Heart left ventricle (tissue), 13 donors: Measurements from ENCODE around the gene UQCR11.

Source experiments
- POLR2A ChIP-seq, 2 donors: fragments of 450-650 bp; IDR thresholded peaks; one replicate each; pipeline ENCODE4 v1.6.1; 2017; ENCODE audit warnings: antibody characterized with exemption in 2 of 2, mild to moderate bottlenecking in 2 of 2, moderate library complexity in 2 of 2
- TF ChIP-seq, protein P1 (sequence below), 12 donors: fragments of 200-600 bp; sonication (generic) in 4 of 12; IDR thresholded peaks; one replicate each; pipeline versions ENCODE4 v1.5.0 to v1.8.0; 2018 to 2022; ENCODE audit warnings: antibody characterized with exemption in 12 of 12, mild to moderate bottlenecking in 5 of 12
- donor health status: ischemic (EF 13 %, LVEDD 7.1; RV severe dilation, severe dysfunction).
- donor health status: DM: no; HTN: yes; CAD: no.
- donor health status: DM: no; HTN: no; CAD: no.
- donor health status: ischemic (EF 25% LVEDD 6.9; RV normal size, moderate dysfunction).
- donor health status: ischemic (EF 25% LVEDD 5.7; RV mildly dilated, moderate dysfunction).
- donor health status: ischemic (EF 35%, LVEDD 5.7; RV mildly dilated, moderate dysfunction).
- donor health status: nonischemic (EF 11% LVEDD 7.7; RV severe dilation, severe dysfunction).
- donor health status: DM: yes; HTN: yes; CAD: no.
- donor health status: PGD.
- donor health status: ischemic (EF 29% LVEDD 5.4; RV normal size, mild dysfunction).
- donor health status: nonischemic (EF 23%, LVEDD 6.1; RV moderate dilation, normal function).

DNA sequence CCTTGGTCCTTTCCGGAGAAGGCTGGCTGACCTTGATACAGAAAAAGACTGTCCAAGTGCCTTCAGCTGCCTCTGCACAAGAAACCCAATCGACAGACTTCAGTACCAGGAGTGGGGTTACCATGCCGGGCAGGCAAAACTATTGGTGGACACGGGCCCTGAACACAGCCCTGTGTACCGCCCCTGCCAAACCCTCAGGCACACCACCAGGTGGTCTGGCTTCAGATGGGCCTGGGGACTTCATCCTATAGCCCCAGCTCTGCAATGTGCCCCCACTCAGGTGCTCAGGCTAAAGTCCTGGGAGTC lies 29.6 kb upstream of the UQCR11 start:
- TF ChIP-seq, protein P1, sequence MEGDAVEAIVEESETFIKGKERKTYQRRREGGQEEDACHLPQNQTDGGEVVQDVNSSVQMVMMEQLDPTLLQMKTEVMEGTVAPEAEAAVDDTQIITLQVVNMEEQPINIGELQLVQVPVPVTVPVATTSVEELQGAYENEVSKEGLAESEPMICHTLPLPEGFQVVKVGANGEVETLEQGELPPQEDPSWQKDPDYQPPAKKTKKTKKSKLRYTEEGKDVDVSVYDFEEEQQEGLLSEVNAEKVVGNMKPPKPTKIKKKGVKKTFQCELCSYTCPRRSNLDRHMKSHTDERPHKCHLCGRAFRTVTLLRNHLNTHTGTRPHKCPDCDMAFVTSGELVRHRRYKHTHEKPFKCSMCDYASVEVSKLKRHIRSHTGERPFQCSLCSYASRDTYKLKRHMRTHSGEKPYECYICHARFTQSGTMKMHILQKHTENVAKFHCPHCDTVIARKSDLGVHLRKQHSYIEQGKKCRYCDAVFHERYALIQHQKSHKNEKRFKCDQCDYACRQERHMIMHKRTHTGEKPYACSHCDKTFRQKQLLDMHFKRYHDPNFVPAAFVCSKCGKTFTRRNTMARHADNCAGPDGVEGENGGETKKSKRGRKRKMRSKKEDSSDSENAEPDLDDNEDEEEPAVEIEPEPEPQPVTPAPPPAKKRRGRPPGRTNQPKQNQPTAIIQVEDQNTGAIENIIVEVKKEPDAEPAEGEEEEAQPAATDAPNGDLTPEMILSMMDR (IDR thresholded peaks at IDR 0.05): no peak
- TF ChIP-seq POLR2A (IDR thresholded peaks at IDR 0.05): no peak
